K562 (cell line): ENCODE results near the gene UBE2E2. TPM values are rescaled to one million over a fixed set of nuclear protein-coding genes. Genes with fewer than 3 reads are reported as not detected.

Experiments used
- ATAC-seq: fragments of 200-7000 bp; cut with Tn5 transposase; 3 replicates; pipeline ENCODE4 v1.9.1; 2020; ENCODE audit warnings: moderate library complexity
- BruUV-seq: library from RNA; stranded (reverse); fragments of 400-500 nt; replicated peaks from 2 replicates; lab custom pipeline; 2021; lab: Mats Ljungman, UMichigan
- CTCF ChIA-PET: fragments of 300-600 bp; formaldehyde crosslinking; extraction: SDS; loops from one replicate; lab custom pipeline; 2021; ENCODE audit warnings: low intra/inter-chr PET ratio; lab: Yijun Ruan, JAX
- POLR2A ChIA-PET: fragments of 300-600, 350-650 bp; sonication (Branson Sonifier 250); formaldehyde crosslinking; extraction: SDS; loops from one replicate; lab custom pipeline; 2021; ENCODE audit warnings: antibody characterized with exemption, inconsistent platforms; lab: Yijun Ruan, JAX
- DNase-seq, 4 experiments: peaks; one replicate each; pipeline versions ENCODE4 v3.0.0 to v3.0.0-alpha.2; 2011 to 2018; ENCODE audit warnings: low spot score in 3 of 4, mixed read lengths in 3 of 4; ENCODE audit errors: extremely low read depth in 1 of 4
- FAIRE-seq: peaks from 2 replicates; lab custom pipeline; 2011; peaks lifted over from hg19 to GRCh38; lab: Jason Lieb, UNC
- H2AFZ ChIP-seq: 2 replicates; pipeline ENCODE4 v1.6.0; 2011; ENCODE audit warnings: low read depth, low read length, control low read depth, inconsistent platforms
- H3K27ac ChIP-seq: fragments of 200-600 bp; 3 replicates; pipeline ENCODE4 v1.8.0; 2011; ENCODE audit warnings: low read depth, mild to moderate bottlenecking, control low read depth, inconsistent platforms, low read length, moderate library complexity, mixed read lengths; ENCODE audit errors: extremely low read depth
- H3K27me3 ChIP-seq, 2 experiments: fragments of 300-600 bp in 1 of 2; 2 replicates in 1 of 2; 3 replicates in 1 of 2; pipeline versions ENCODE4 v1.6.0 to v1.8.0; 2011; ENCODE audit warnings: inconsistent platforms in 2 of 2, low read length in 2 of 2, mild to moderate bottlenecking in 1 of 2, mixed read lengths in 1 of 2, moderate library complexity in 1 of 2; ENCODE audit not compliant: control insufficient read depth in 2 of 2, insufficient read depth in 2 of 2
- H3K36me3 ChIP-seq: fragments of 300-600 bp; 3 replicates; pipeline ENCODE4 v1.8.0; 2011; ENCODE audit warnings: mild to moderate bottlenecking, low read length, inconsistent platforms; ENCODE audit not compliant: control insufficient read depth, insufficient read depth
- H3K4me1 ChIP-seq, 2 experiments: fragments of 200-600 bp in 1 of 2; replicated peaks in 1 of 2; 2 replicates in 1 of 2; 3 replicates in 1 of 2; pipeline versions ENCODE4 v1.5.1 to v1.8.0; 2011; ENCODE audit warnings: inconsistent platforms in 2 of 2, low read length in 2 of 2, mild to moderate bottlenecking in 1 of 2, mixed read lengths in 1 of 2, moderate library complexity in 1 of 2; ENCODE audit not compliant: control insufficient read depth in 2 of 2, insufficient read depth in 2 of 2
- H3K4me2 ChIP-seq: 2 replicates; pipeline ENCODE4 v1.6.1; 2011; ENCODE audit warnings: low read length, control low read depth, inconsistent platforms, mixed read lengths; ENCODE audit not compliant: insufficient read depth
- H3K4me3 ChIP-seq: fragments of 200-600 bp; sonication (generic), shearing (Covaris generic); 2 replicates; pipeline ENCODE4 v1.5.1; 2016; ENCODE audit warnings: control low read depth, inconsistent platforms
- H3K79me2 ChIP-seq: fragments of 200-600 bp; 3 replicates; pipeline ENCODE4 v1.8.0; 2011; ENCODE audit warnings: low read length, inconsistent platforms; ENCODE audit not compliant: control insufficient read depth, insufficient read depth
- H3K9ac ChIP-seq, 2 experiments: 2 replicates each; pipeline versions ENCODE4 v1.6.0 to v1.6.1; 2011; ENCODE audit warnings: low read depth in 2 of 2, low read length in 2 of 2, control low read depth in 1 of 2, inconsistent platforms in 1 of 2, mild to moderate bottlenecking in 1 of 2, mixed read lengths in 1 of 2; ENCODE audit not compliant: insufficient read depth in 1 of 2
- H3K9me1 ChIP-seq: one replicate; pipeline ENCODE4 v1.6.0; 2011; ENCODE audit warnings: inconsistent platforms, mild to moderate bottlenecking, low read length, moderate library complexity; ENCODE audit not compliant: control insufficient read depth, insufficient read depth
- H3K9me3 ChIP-seq: replicated peaks from 2 replicates; pipeline ENCODE4 v1.5.1; 2011; ENCODE audit warnings: low read depth, low read length, inconsistent platforms; ENCODE audit not compliant: control insufficient read depth, insufficient read depth
- H4K20me1 ChIP-seq: replicated peaks from 2 replicates; pipeline ENCODE4 v1.6.1; 2011; ENCODE audit warnings: low read length, inconsistent platforms, mixed read lengths; ENCODE audit not compliant: control insufficient read depth, insufficient read depth
- BCL6 ChIP-seq: fragments of 250-450 bp; sonication (Bioruptor Pico); IDR thresholded peaks from 2 replicates; pipeline ENCODE4 v1.4.0; 2020
- HLTF ChIP-seq: fragments of 450-650 bp; IDR thresholded peaks from 2 replicates; pipeline ENCODE4 v1.6.1; 2016
- NCOA1 ChIP-seq: fragments of 450-650 bp; IDR thresholded peaks from 2 replicates; pipeline ENCODE4 v1.6.1; 2016; ENCODE audit warnings: low read depth
- NR0B1 ChIP-seq: fragments of 450-650 bp; IDR thresholded peaks from one replicate; pipeline ENCODE4 v1.6.1; 2018; ENCODE audit warnings: mild to moderate bottlenecking, moderate library complexity; ENCODE audit not compliant: partially characterized antibody
- NR2C1 ChIP-seq, 2 experiments: fragments of 450-650 bp; IDR thresholded peaks; 2 replicates each; pipeline ENCODE4 v1.6.1; 2017; ENCODE audit warnings: mild to moderate bottlenecking in 2 of 2, antibody characterized with exemption in 1 of 2, inconsistent platforms in 1 of 2, missing compliant biosample characterization in 1 of 2, missing genetic modification characterization in 1 of 2
- PRMT5 ChIP-seq: sonication (generic); formaldehyde crosslinking; IDR thresholded peaks from 2 replicates; pipeline ENCODE4 v1.5.0; 2020; ENCODE audit warnings: missing genetic modification reagents
- SMAD2 ChIP-seq: fragments of 150-350 bp; IDR thresholded peaks from 2 replicates; pipeline ENCODE4 v1.6.1; 2014; ENCODE audit warnings: low read depth, mild to moderate bottlenecking, low read length
- TAF7 ChIP-seq: fragments of 450-650 bp; IDR thresholded peaks from 2 replicates; pipeline ENCODE4 v1.6.1; 2016; ENCODE audit warnings: missing genetic modification characterization, missing compliant biosample characterization
- XRCC5 ChIP-seq: fragments of 200-400 bp; formaldehyde crosslinking; IDR thresholded peaks from 2 replicates; pipeline ENCODE4 v1.6.1; 2017; ENCODE audit warnings: low read depth, mild to moderate bottlenecking, low read length
- ZBTB11 ChIP-seq, 3 experiments: fragments of 200-800 bp in 1 of 3; fragments of 250-450 bp in 1 of 3; fragments of 450-650 bp in 1 of 3; sonication (Bioruptor Pico) in 1 of 3; sonication (Bioruptor generic) in 1 of 3; formaldehyde crosslinking in 1 of 3; IDR thresholded peaks; 2 replicates each; pipeline versions ENCODE4 v1.6.1 to v1.8.0; 2016 to 2022; ENCODE audit warnings: mild to moderate bottlenecking in 2 of 3, missing genetic modification characterization in 2 of 3, missing compliant biosample characterization in 1 of 3, moderate library complexity in 1 of 3
- ZFPM2 ChIP-seq: fragments of 250-450 bp; sonication (Bioruptor Pico); IDR thresholded peaks from 2 replicates; pipeline ENCODE4 v1.5.1; 2022; ENCODE audit warnings: mild to moderate bottlenecking
- ZNF280A ChIP-seq: fragments of 450-650 bp; IDR thresholded peaks from 2 replicates; pipeline ENCODE4 v1.6.1; 2018; ENCODE audit warnings: mild to moderate bottlenecking, low read depth; ENCODE audit not compliant: partially characterized antibody
- ZNF76 ChIP-seq: fragments of 250-450 bp; sonication (Bioruptor Pico); IDR thresholded peaks from 2 replicates; pipeline ENCODE4 v1.4.0; 2020; ENCODE audit warnings: mild to moderate bottlenecking, moderate library complexity, borderline replicate concordance
- ZNF830 ChIP-seq: fragments of 250-450 bp; sonication (Bioruptor Pico); IDR thresholded peaks from 2 replicates; pipeline ENCODE4 v1.5.0; 2021; ENCODE audit warnings: mild to moderate bottlenecking
- WGBS: fragments of 100-300 bp; shearing (Covaris generic); methylation state at CpG from one replicate; pipeline ENCODE4 v1.1.6; 2016; ENCODE audit warnings: low coverage, mixed read lengths; ENCODE audit not compliant: insufficient coverage; ENCODE audit errors: missing lambda C conversion rate; 5-methylcytosine and 5-hydroxymethylcytosine counted together
- in situ Hi-C: fragments of 300-500 bp; cut with MboI; formaldehyde crosslinking; loops from 4 replicates; pipeline ENCODE4 v1.15.0; 2018; ENCODE audit warnings: inconsistent platforms, mixed read lengths
- intact Hi-C: fragments of 100-400 bp; cut with micrococcal nuclease; formaldehyde crosslinking; loops from 2 replicates; pipeline ENCODE4 v1.14.2; 2022
- polyA plus RNA-seq, 8 experiments: library from polyadenylated mRNA; depleted of rRNA in 4 of 8; stranded (reverse) in 5 of 8; unstranded in 3 of 8; fragments of >200 nt; fragmentation: Nextera tagmentation in 2 of 8; fragmentation: Illumina TruSeq in 1 of 8; extraction: Ambion mirVana in 2 of 8; extraction: Trizol in 1 of 8; gene quantifications; 2 replicates each; pipeline versions ENCODE4 v1.2.1 to v1.2.3, GENCODE V29; 2011 to 2014; ENCODE audit warnings: inconsistent platforms in 1 of 8, missing spikeins in 1 of 8
- total RNA-seq, 7 experiments: library from RNA; depleted of rRNA in 6 of 7; stranded (reverse); fragments of >200 nt in 6 of 7; fragmentation: Illumina TruSeq in 2 of 7; extraction: Trizol in 2 of 7; gene quantifications; 2 replicates each; pipeline versions ENCODE4 v1.2.1 to v1.2.3, GENCODE V29; 2011 to 2021; ENCODE audit warnings: low replicate concordance in 1 of 7
- TF ChIP-seq, protein P1 (sequence below): fragments of 450-650 bp; IDR thresholded peaks from 2 replicates; pipeline ENCODE4 v1.6.1; 2014; ENCODE audit warnings: low read depth, mild to moderate bottlenecking, moderate library complexity, borderline replicate concordance

The UBE2E2 gene
- total and polyA plus RNA-seq, 9 of the 15 experiments (the other 6 are each of a cell fraction or from before 2014, with no cell fraction given), result 0.22 to 5.1 (median 1.9) TPM

- ChIA-PET CTCF (no interaction called here), POLR2A (no interaction called here)
- Histone ChIP-seq H3K4me1 (no peaks in the 10 kb centered on the region), H3K9me3 (no peaks in the 10 kb centered on the region), H4K20me1 (no peaks in the 10 kb centered on the region), H3K27ac (no peak overlapping the region), H3K36me3 (no peaks in the 10 kb centered on the region), H3K27me3 (no peaks in the 10 kb centered on the region), H3K9ac (no peak overlapping the region), H3K79me2 (no peaks in the 10 kb centered on the region), H3K9me1 (no peaks in the 10 kb centered on the region), H3K4me2 (no peak overlapping the region), H3K4me3 (no peak overlapping the region), H2AFZ (no peak overlapping the region)
- WGBS, result 4% methylated on average over 3 of the region's 3 CpGs
- BruUV-seq, result no TSS peak
- intact Hi-C loops, result no loop called here
- FAIRE-seq (no peak), ATAC-seq (no peak), DNase-seq (no peak)
- no peak for TF ChIP-seq BCL6 (CRISPR knock-in tag)
- TF ChIP-seq SMAD2, result no peak
- no peak for TF ChIP-seq TAF7 (tag)
- no peak for TF ChIP-seq NR2C1 (IDR thresholded peaks at IDR 0.05)
- TF ChIP-seq NR2C1 (tag; IDR thresholded peaks at IDR 0.05), result no peak
- TF ChIP-seq ZNF76 (CRISPR knock-in tag), result no peak
- TF ChIP-seq NR0B1, result no peak
- no peak for TF ChIP-seq HLTF
- TF ChIP-seq NCOA1, result no peak
- TF ChIP-seq ZBTB11 (CRISPR knock-in tag; IDR thresholded peaks at IDR 0.05), result no peak
- TF ChIP-seq ZNF830 (CRISPR knock-in tag), result no peak
- TF ChIP-seq, protein P1, sequence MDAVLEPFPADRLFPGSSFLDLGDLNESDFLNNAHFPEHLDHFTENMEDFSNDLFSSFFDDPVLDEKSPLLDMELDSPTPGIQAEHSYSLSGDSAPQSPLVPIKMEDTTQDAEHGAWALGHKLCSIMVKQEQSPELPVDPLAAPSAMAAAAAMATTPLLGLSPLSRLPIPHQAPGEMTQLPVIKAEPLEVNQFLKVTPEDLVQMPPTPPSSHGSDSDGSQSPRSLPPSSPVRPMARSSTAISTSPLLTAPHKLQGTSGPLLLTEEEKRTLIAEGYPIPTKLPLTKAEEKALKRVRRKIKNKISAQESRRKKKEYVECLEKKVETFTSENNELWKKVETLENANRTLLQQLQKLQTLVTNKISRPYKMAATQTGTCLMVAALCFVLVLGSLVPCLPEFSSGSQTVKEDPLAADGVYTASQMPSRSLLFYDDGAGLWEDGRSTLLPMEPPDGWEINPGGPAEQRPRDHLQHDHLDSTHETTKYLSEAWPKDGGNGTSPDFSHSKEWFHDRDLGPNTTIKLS, result no peak
- no peak for TF ChIP-seq ZNF280A
- no peak for TF ChIP-seq XRCC5
- no peak for TF ChIP-seq ZFPM2
- TF ChIP-seq PRMT5 (CRISPR knock-in tag), result no peak
- in situ Hi-C loops, result no loop called here
Measured at GRCh38 chr3:23490459-23490858, 287.3 kb downstream of the UBE2E2 start.
